H9 (cell line): ENCODE results near the gene FRG2B. TPM values are rescaled to one million over a fixed set of nuclear protein-coding genes. Genes with fewer than 3 reads are reported as not detected.
"Not testable (repeated sequence)": the region's sequence is repeated elsewhere in the genome, so short reads cannot be mapped to it uniquely, and the experiment has no call there.

Experiments used
- DNase-seq: peaks from one replicate; pipeline ENCODE4 v3.0.0-alpha.2; 2017
- H2AFZ ChIP-seq: one replicate; pipeline ENCODE4 v1.6.1; 2013; ENCODE audit warnings: mild to moderate bottlenecking, low read length, control low read depth, moderate library complexity
- H2AK5ac ChIP-seq: 2 replicates; pipeline ENCODE4 v1.6.1; 2013; ENCODE audit warnings: low read length, control low read depth, mixed read lengths; ENCODE audit not compliant: insufficient read length
- H2BK120ac ChIP-seq: one replicate; pipeline ENCODE4 v1.6.1; 2013; ENCODE audit warnings: low read depth, mild to moderate bottlenecking, low read length, control low read depth, inconsistent platforms; ENCODE audit not compliant: poor library complexity, severe bottlenecking
- H2BK12ac ChIP-seq: 2 replicates; pipeline ENCODE4 v1.6.1; 2013; ENCODE audit warnings: low read length, control low read depth, mixed read lengths, low read depth; ENCODE audit not compliant: insufficient read length
- H2BK15ac ChIP-seq: 2 replicates; pipeline ENCODE4 v1.6.1; 2013; ENCODE audit warnings: low read depth, low read length, control low read depth
- H2BK20ac ChIP-seq: one replicate; pipeline ENCODE4 v1.6.1; 2013; ENCODE audit warnings: low read depth, mild to moderate bottlenecking, low read length, control low read depth, inconsistent platforms; ENCODE audit not compliant: poor library complexity, severe bottlenecking
- H2BK5ac ChIP-seq: 2 replicates; pipeline ENCODE4 v1.6.1; 2013; ENCODE audit warnings: low read length, control low read depth, mixed read lengths; ENCODE audit not compliant: insufficient read length
- H3K14ac ChIP-seq: 2 replicates; pipeline ENCODE4 v1.6.1; 2013; ENCODE audit warnings: low read length, control low read depth; ENCODE audit not compliant: insufficient read depth
- H3K18ac ChIP-seq: 2 replicates; pipeline ENCODE4 v1.6.1; 2013; ENCODE audit warnings: low read depth, mild to moderate bottlenecking, mixed read lengths, low read length, control low read depth; ENCODE audit not compliant: insufficient read length
- H3K23ac ChIP-seq: 2 replicates; pipeline ENCODE4 v1.6.1; 2013; ENCODE audit warnings: low read length, control low read depth, mixed read lengths, low read depth; ENCODE audit not compliant: insufficient read length
- H3K23me2 ChIP-seq: 2 replicates; pipeline ENCODE4 v1.6.1; 2013; ENCODE audit warnings: low read depth, mild to moderate bottlenecking, mixed read lengths, low read length, control low read depth; ENCODE audit not compliant: insufficient read length, poor library complexity, severe bottlenecking
- H3K27ac ChIP-seq: 2 replicates; pipeline ENCODE4 v1.5.1; 2013; ENCODE audit warnings: low read length, control low read depth, mixed read lengths, low read depth; ENCODE audit not compliant: insufficient read length
- H3K27me3 ChIP-seq: 2 replicates; pipeline ENCODE4 v1.6.1; 2013; ENCODE audit warnings: low read length, control low read depth, inconsistent platforms; ENCODE audit not compliant: insufficient read depth
- H3K4ac ChIP-seq: 2 replicates; pipeline ENCODE4 v1.6.1; 2013; ENCODE audit warnings: low read depth, mild to moderate bottlenecking, control low read depth, inconsistent platforms, low read length, moderate library complexity
- H3K4me1 ChIP-seq: 2 replicates; pipeline ENCODE4 v1.6.1; 2013; ENCODE audit warnings: low read length, control low read depth, inconsistent platforms; ENCODE audit not compliant: insufficient read depth
- H3K4me2 ChIP-seq: 2 replicates; pipeline ENCODE4 v1.6.1; 2013; ENCODE audit warnings: low read length, control low read depth, mixed read lengths; ENCODE audit not compliant: insufficient read length, insufficient read depth
- H3K56ac ChIP-seq: 2 replicates; pipeline ENCODE4 v1.6.1; 2013; ENCODE audit warnings: low read depth, mild to moderate bottlenecking, mixed read lengths, low read length, control low read depth; ENCODE audit not compliant: insufficient read length
- H3K79me1 ChIP-seq: 2 replicates; pipeline ENCODE4 v1.6.1; 2013; ENCODE audit warnings: low read depth, mild to moderate bottlenecking, moderate library complexity, low read length, control low read depth, inconsistent platforms; ENCODE audit not compliant: insufficient read depth, poor library complexity, severe bottlenecking
- H3K79me2 ChIP-seq: 2 replicates; pipeline ENCODE4 v1.6.1; 2013; ENCODE audit warnings: low read length, control low read depth, inconsistent platforms; ENCODE audit not compliant: insufficient read depth
- H3K9ac ChIP-seq: 2 replicates; pipeline ENCODE4 v1.6.1; 2013; ENCODE audit warnings: low read length, control low read depth, mixed read lengths; ENCODE audit not compliant: insufficient read length; ENCODE audit errors: extremely low read depth
- H3K9me3 ChIP-seq: one replicate; pipeline ENCODE4 v1.6.1; 2013; ENCODE audit warnings: low read depth, low read length, inconsistent platforms; ENCODE audit not compliant: control insufficient read depth
- H3T11ph ChIP-seq: one replicate; pipeline ENCODE4 v1.6.1; 2013; ENCODE audit warnings: mild to moderate bottlenecking, low read length, control low read depth, inconsistent platforms
- H4K20me1 ChIP-seq: one replicate; pipeline ENCODE4 v1.6.1; 2013; ENCODE audit not compliant: control insufficient read depth, insufficient read length, insufficient read depth
- H4K5ac ChIP-seq: 2 replicates; pipeline ENCODE4 v1.6.1; 2013; ENCODE audit warnings: low read depth, mild to moderate bottlenecking, mixed read lengths, low read length, control low read depth; ENCODE audit not compliant: insufficient read length
- H4K8ac ChIP-seq: replicated peaks from 2 replicates; pipeline ENCODE4 v1.6.1; 2013; ENCODE audit warnings: low read length, control low read depth, mixed read lengths, low read depth; ENCODE audit not compliant: insufficient read length
- H4K91ac ChIP-seq: 2 replicates; pipeline ENCODE4 v1.6.1; 2013; ENCODE audit warnings: low read depth, mild to moderate bottlenecking, moderate library complexity, mixed read lengths, low read length, control low read depth; ENCODE audit not compliant: insufficient read length
- H3K27ac Mint-ChIP-seq, 3 experiments: 2 replicates in 2 of 3; 3 replicates in 1 of 3; pipeline ENCODE4 v1.8.0; 2020 to 2021; ENCODE audit warnings: mixed read lengths in 3 of 3, mild to moderate bottlenecking in 1 of 3, moderate library complexity in 1 of 3
- H3K27me3 Mint-ChIP-seq: 2 replicates; pipeline ENCODE4 v1.8.0; 2021; ENCODE audit warnings: low read depth, mild to moderate bottlenecking, moderate library complexity, mixed read lengths
- H3K36me3 Mint-ChIP-seq, 3 experiments: 2 replicates in 2 of 3; 3 replicates in 1 of 3; pipeline ENCODE4 v1.8.0; 2020 to 2021; ENCODE audit warnings: low read depth in 3 of 3, mixed read lengths in 3 of 3; ENCODE audit not compliant: insufficient read depth in 1 of 3
- H3K4me1 Mint-ChIP-seq, 2 experiments: 2 replicates each; pipeline ENCODE4 v1.8.0; 2020; ENCODE audit warnings: mixed read lengths in 2 of 2
- H3K4me3 Mint-ChIP-seq, 2 experiments: 2 replicates in 1 of 2; 3 replicates in 1 of 2; pipeline ENCODE4 v1.8.0; 2020 to 2021; ENCODE audit warnings: mild to moderate bottlenecking in 2 of 2, mixed read lengths in 2 of 2, moderate library complexity in 1 of 2
- H3K9me3 Mint-ChIP-seq, 2 experiments: 2 replicates in 1 of 2; 3 replicates in 1 of 2; pipeline ENCODE4 v1.8.0; 2020; ENCODE audit warnings: mild to moderate bottlenecking in 2 of 2, mixed read lengths in 2 of 2, moderate library complexity in 1 of 2
- WGBS: extraction: QIAGEN DNeasy Blood & Tissue Kit; methylation state at CpG from one replicate; pipeline ENCODE4 v1.1.7; 2013; ENCODE audit warnings: missing lambda C conversion rate, low lambda C conversion rate, mixed read lengths; ENCODE audit not compliant: insufficient read length; ENCODE audit errors: extremely low coverage; 5-methylcytosine and 5-hydroxymethylcytosine counted together
- total RNA-seq: library from RNA; stranded (reverse); gene quantifications from 2 replicates; pipeline ENCODE4 v1.2.1, GENCODE V29; 2021
- TF ChIP-seq, protein P1 (sequence below): fragments of 200-600 bp; sonication (generic); conservative IDR thresholded peaks from 3 replicates; pipeline ENCODE4 v1.8.0; 2021; ENCODE audit warnings: antibody characterized with exemption, mild to moderate bottlenecking

Gene FRG2B
- total RNA-seq, 1 experiment from 2014 or later: not detected

DNA sequence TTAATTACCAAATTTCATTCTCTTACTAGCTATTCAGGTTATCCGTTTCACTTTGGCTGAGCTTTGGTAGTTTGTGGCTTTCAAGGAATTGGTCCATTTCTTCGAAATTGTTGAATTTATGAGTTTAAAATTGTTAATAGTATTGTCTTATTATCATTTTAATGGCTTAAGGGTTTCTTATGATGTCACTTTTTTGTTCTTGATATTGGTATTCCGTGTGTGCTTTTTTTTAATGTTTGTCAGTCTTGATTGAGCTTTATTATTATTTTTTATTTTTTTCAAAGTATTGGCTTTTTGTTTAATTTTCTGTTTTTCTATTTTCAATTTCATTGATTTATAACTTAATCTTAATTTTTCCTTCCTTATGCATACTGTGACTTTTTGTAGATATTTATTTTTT, 25.9 kb downstream of the FRG2B start:
- H3K4ac ChIP-seq: no peak overlapping the region
- H3K79me1 ChIP-seq: no peaks in the 10 kb centered on the region
- H4K91ac ChIP-seq: no peak overlapping the region
- H2BK15ac ChIP-seq: no peak overlapping the region
- Mint-ChIP-seq H3K4me1 (no peaks in the 10 kb centered on the region), H3K4me3 (no peak overlapping the region), H3K9me3 (peaks cover 95 to 97% of the 10 kb centered on the region in 2 experiments), H3K27ac (no peak overlapping the region), H3K27me3 (no peaks in the 10 kb centered on the region; the same call in none of the 2 replicates), H3K36me3 (peaks cover 2 to 24% (median 9%) of the 10 kb centered on the region in 3 experiments; a peak in 5 of 7 replicates)
- H2BK5ac ChIP-seq: no peak overlapping the region
- no peak overlapping the region for H3K14ac ChIP-seq
- no CpG with 5 or more reads among the region's 3 CpGs for WGBS
- H2BK20ac ChIP-seq: no peak overlapping the region
- no peak overlapping the region for H3K18ac ChIP-seq
- H3K4me1 ChIP-seq: no peaks in the 10 kb centered on the region
- TF ChIP-seq, protein P1, sequence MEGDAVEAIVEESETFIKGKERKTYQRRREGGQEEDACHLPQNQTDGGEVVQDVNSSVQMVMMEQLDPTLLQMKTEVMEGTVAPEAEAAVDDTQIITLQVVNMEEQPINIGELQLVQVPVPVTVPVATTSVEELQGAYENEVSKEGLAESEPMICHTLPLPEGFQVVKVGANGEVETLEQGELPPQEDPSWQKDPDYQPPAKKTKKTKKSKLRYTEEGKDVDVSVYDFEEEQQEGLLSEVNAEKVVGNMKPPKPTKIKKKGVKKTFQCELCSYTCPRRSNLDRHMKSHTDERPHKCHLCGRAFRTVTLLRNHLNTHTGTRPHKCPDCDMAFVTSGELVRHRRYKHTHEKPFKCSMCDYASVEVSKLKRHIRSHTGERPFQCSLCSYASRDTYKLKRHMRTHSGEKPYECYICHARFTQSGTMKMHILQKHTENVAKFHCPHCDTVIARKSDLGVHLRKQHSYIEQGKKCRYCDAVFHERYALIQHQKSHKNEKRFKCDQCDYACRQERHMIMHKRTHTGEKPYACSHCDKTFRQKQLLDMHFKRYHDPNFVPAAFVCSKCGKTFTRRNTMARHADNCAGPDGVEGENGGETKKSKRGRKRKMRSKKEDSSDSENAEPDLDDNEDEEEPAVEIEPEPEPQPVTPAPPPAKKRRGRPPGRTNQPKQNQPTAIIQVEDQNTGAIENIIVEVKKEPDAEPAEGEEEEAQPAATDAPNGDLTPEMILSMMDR: no peak
- H4K20me1 ChIP-seq: no peaks in the 10 kb centered on the region
- no peak overlapping the region for H3K27ac ChIP-seq
- peaks cover 71% of the 10 kb centered on the region for H3K9me3 ChIP-seq
- no peak overlapping the region for H3K9ac ChIP-seq
- H3K23me2 ChIP-seq: no peaks in the 10 kb centered on the region
- DNase-seq: no peak
- H2BK120ac ChIP-seq: no peak overlapping the region
- H4K5ac ChIP-seq: no peak overlapping the region
- no peak overlapping the region for H3K56ac ChIP-seq
- H3K79me2 ChIP-seq: no peaks in the 10 kb centered on the region
- H2AFZ ChIP-seq: no peak overlapping the region
- no peak overlapping the region for H3T11ph ChIP-seq
- no peaks in the 10 kb centered on the region for H3K27me3 ChIP-seq
- no peak overlapping the region for H4K8ac ChIP-seq
- no peak overlapping the region for H2AK5ac ChIP-seq
- no peak overlapping the region for H3K23ac ChIP-seq
- no peak overlapping the region for H3K4me2 ChIP-seq
- no peak overlapping the region for H2BK12ac ChIP-seq

DNA sequence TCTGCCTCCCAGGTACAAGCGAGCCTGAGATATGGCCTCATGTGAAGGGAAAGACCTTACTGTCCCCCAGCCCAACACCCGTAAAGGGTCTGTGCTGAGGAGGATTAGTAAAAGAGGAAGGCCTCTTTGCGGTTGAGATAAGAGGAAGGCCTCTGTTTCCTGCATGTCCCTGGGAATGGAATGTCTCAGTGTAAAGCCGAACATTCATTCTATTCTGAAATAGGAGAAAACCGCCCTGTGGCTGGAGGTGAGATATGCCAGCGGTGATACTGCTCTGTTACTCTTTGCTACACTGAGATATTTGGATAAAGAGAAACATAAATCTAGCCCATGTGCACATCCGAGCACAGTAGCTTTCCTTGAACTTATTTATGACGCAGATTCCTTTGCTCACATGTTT, 26.7 kb downstream of the FRG2B start:
- not testable (repeated sequence) for H2BK20ac ChIP-seq, H3K27me3 ChIP-seq, H3K4ac ChIP-seq, H2BK12ac ChIP-seq, H2BK5ac ChIP-seq, DNase-seq, H3K4me2 ChIP-seq, H3K23me2 ChIP-seq, H2BK15ac ChIP-seq, H3K23ac ChIP-seq, H3K56ac ChIP-seq, H3K79me2 ChIP-seq, H3K4me1 Mint-ChIP-seq, H3K18ac ChIP-seq, H3K79me1 ChIP-seq, H4K5ac ChIP-seq, H4K91ac ChIP-seq, H2BK120ac ChIP-seq, H3T11ph ChIP-seq, H3K4me1 ChIP-seq, H2AK5ac ChIP-seq, H3K27ac Mint-ChIP-seq, H4K20me1 ChIP-seq, H3K14ac ChIP-seq, H3K27ac ChIP-seq, H3K4me3 Mint-ChIP-seq, H2AFZ ChIP-seq, H4K8ac ChIP-seq, H3K27me3 Mint-ChIP-seq, H3K9ac ChIP-seq
- WGBS: no CpG with 5 or more reads among the region's 8 CpGs
- H3K9me3 Mint-ChIP-seq: peaks cover 95 to 99% of the 10 kb centered on the region in 2 experiments
- peaks cover 2 to 30% (median 9%) of the 10 kb centered on the region in 3 experiments; a peak in 5 of 7 replicates for H3K36me3 Mint-ChIP-seq
- peaks cover 68% of the 10 kb centered on the region for H3K9me3 ChIP-seq
